H1 (cell line): Measurements from ENCODE around the gene EMP3. TPM values are rescaled to one million over a fixed set of nuclear protein-coding genes. Genes with fewer than 3 reads are reported as not detected.

Experiments
- CTCF ChIA-PET: fragments of 300-600 bp; sonication (Branson Sonifier 250); formaldehyde crosslinking; loops from one replicate; lab custom pipeline; 2021; ENCODE audit not compliant: partially characterized antibody; lab: Charles Lee
- POLR2A ChIA-PET: fragments of 300-600 bp; sonication (Branson Sonifier 250); formaldehyde crosslinking; loops from one replicate; lab custom pipeline; 2021; ENCODE audit warnings: inconsistent platforms; ENCODE audit not compliant: partially characterized antibody; lab: Charles Lee
- DNase-seq, 2 experiments: peaks; one replicate each; pipeline versions ENCODE4 v3.0.0 to v3.0.0-alpha.2; 2010 to 2022; ENCODE audit warnings: low spot score in 2 of 2, low read depth in 1 of 2, mixed read lengths in 1 of 2
- FAIRE-seq: peaks from 2 replicates; lab custom pipeline; 2011; peaks lifted over from hg19 to GRCh38; lab: Jason Lieb, UNC
- H2AFZ ChIP-seq: 2 replicates; pipeline ENCODE4 v1.8.1; 2012; ENCODE audit warnings: low read length, inconsistent platforms
- H2AK5ac ChIP-seq: 2 replicates; pipeline ENCODE4 v1.6.1; 2013; ENCODE audit warnings: low read depth, low read length
- H2BK120ac ChIP-seq: replicated peaks from 2 replicates; pipeline ENCODE3; 2013; ENCODE audit warnings: low read depth, low read length, inconsistent platforms
- H2BK12ac ChIP-seq: 2 replicates; pipeline ENCODE4 v1.6.1; 2013; ENCODE audit warnings: low read depth, low read length
- H2BK15ac ChIP-seq: 2 replicates; pipeline ENCODE4 v1.6.1; 2013; ENCODE audit warnings: low read length
- H2BK20ac ChIP-seq: 2 replicates; pipeline ENCODE4 v1.6.1; 2013; ENCODE audit warnings: low read length
- H2BK5ac ChIP-seq: 2 replicates; pipeline ENCODE4 v1.6.1; 2013; ENCODE audit warnings: low read depth, low read length
- H3K14ac ChIP-seq: 2 replicates; pipeline ENCODE4 v1.6.1; 2013; ENCODE audit warnings: inconsistent platforms; ENCODE audit not compliant: insufficient read length
- H3K18ac ChIP-seq: 2 replicates; pipeline ENCODE4 v1.6.1; 2013; ENCODE audit warnings: low read length; ENCODE audit errors: extremely low read depth
- H3K23ac ChIP-seq: 2 replicates; pipeline ENCODE4 v1.6.1; 2013; ENCODE audit warnings: inconsistent platforms; ENCODE audit not compliant: insufficient read length
- H3K23me2 ChIP-seq: 2 replicates; pipeline ENCODE4 v1.6.1; 2013; ENCODE audit warnings: low read depth, low read length
- H3K27ac ChIP-seq: 2 replicates; pipeline ENCODE4 v1.6.1; 2011; ENCODE audit warnings: low read depth, low read length, inconsistent platforms
- H3K27me3 ChIP-seq, 4 experiments: replicated peaks in 1 of 4; 1 replicate in 1 of 4; 2 replicates in 3 of 4; pipeline versions ENCODE4 v1.6.1 to v1.8.1; 2011 to 2013; ENCODE audit warnings: low read length in 3 of 4, mild to moderate bottlenecking in 3 of 4, inconsistent platforms in 2 of 4, mixed read lengths in 2 of 4, moderate library complexity in 1 of 4; ENCODE audit not compliant: control insufficient read depth in 3 of 4, insufficient read depth in 3 of 4; ENCODE audit errors: extremely low read depth in 1 of 4
- H3K36me3 ChIP-seq, 4 experiments: 2 replicates each; pipeline versions ENCODE4 v1.6.1 to v1.8.1; 2011 to 2013; ENCODE audit warnings: mild to moderate bottlenecking in 4 of 4, low read length in 3 of 4, moderate library complexity in 2 of 4, control low read depth in 1 of 4, inconsistent platforms in 1 of 4; ENCODE audit not compliant: insufficient read depth in 4 of 4, control insufficient read depth in 2 of 4
- H3K4ac ChIP-seq: replicated peaks from 2 replicates; pipeline ENCODE3; 2013; ENCODE audit warnings: low read length, low read depth, mixed read lengths, inconsistent platforms; ENCODE audit not compliant: insufficient read length
- H3K4me1 ChIP-seq, 4 experiments: replicated peaks in 1 of 4; 1 replicate in 1 of 4; 2 replicates in 3 of 4; pipeline versions ENCODE4 v1.6.1 to v1.8.1; 2011 to 2013; ENCODE audit warnings: low read length in 3 of 4, inconsistent platforms in 2 of 4, mixed read lengths in 1 of 4; ENCODE audit not compliant: insufficient read depth in 4 of 4, control insufficient read depth in 3 of 4
- H3K4me2 ChIP-seq, 2 experiments: 2 replicates each; pipeline versions ENCODE4 v1.6.1 to v1.8.1; 2011 to 2013; ENCODE audit warnings: low read depth in 2 of 2, low read length in 2 of 2, control low read depth in 1 of 2, inconsistent platforms in 1 of 2, mild to moderate bottlenecking in 1 of 2; ENCODE audit not compliant: insufficient read depth in 1 of 2
- H3K4me3 ChIP-seq, 4 experiments: fragments of 200-600, 300-600 bp in 1 of 4; sonication (generic), shearing (Covaris generic), sonication (Bioruptor Twin) in 1 of 4; 2 replicates each; pipeline versions ENCODE4 v1.5.1 to v1.8.1; 2011 to 2016; ENCODE audit warnings: low read length in 4 of 4, low read depth in 3 of 4, control low read depth in 2 of 4, inconsistent platforms in 2 of 4, mild to moderate bottlenecking in 2 of 4, mixed read lengths in 1 of 4, moderate library complexity in 1 of 4; ENCODE audit not compliant: insufficient read depth in 2 of 4; ENCODE audit errors: extremely low read depth in 1 of 4
- H3K56ac ChIP-seq: replicated peaks from 2 replicates; pipeline ENCODE3; 2013; ENCODE audit warnings: low read depth, mild to moderate bottlenecking, mixed read lengths, low read length, inconsistent platforms; ENCODE audit not compliant: insufficient read length
- H3K79me1 ChIP-seq: 2 replicates; pipeline ENCODE4 v1.6.1; 2013; ENCODE audit warnings: low read depth, low read length, control low read depth
- H3K79me2 ChIP-seq, 2 experiments: 2 replicates each; pipeline versions ENCODE4 v1.6.1 to v1.8.1; 2012 to 2013; ENCODE audit warnings: low read length in 2 of 2, mild to moderate bottlenecking in 2 of 2, inconsistent platforms in 1 of 2; ENCODE audit not compliant: insufficient read depth in 2 of 2, control insufficient read depth in 1 of 2
- H3K9ac ChIP-seq, 4 experiments: replicated peaks in 1 of 4; 1 replicate in 1 of 4; 2 replicates in 3 of 4; pipeline versions ENCODE4 v1.6.1 to v1.8.1; 2011 to 2013; ENCODE audit warnings: low read depth in 3 of 4, low read length in 3 of 4, control low read depth in 2 of 4, mild to moderate bottlenecking in 2 of 4, moderate library complexity in 2 of 4, inconsistent platforms in 1 of 4; ENCODE audit errors: extremely low read depth in 1 of 4
- H3K9me3 ChIP-seq, 2 experiments: 2 replicates each; pipeline versions ENCODE4 v1.6.1 to v1.8.1; 2012 to 2013; ENCODE audit warnings: mild to moderate bottlenecking in 2 of 2, moderate library complexity in 2 of 2, control low read depth in 1 of 2, inconsistent platforms in 1 of 2, low read depth in 1 of 2, low read length in 1 of 2, mixed read lengths in 1 of 2; ENCODE audit not compliant: insufficient read depth in 2 of 2
- H4K20me1 ChIP-seq, 2 experiments: replicated peaks in 1 of 2; 2 replicates each; pipeline versions ENCODE3 to v1.8.1; 2011 to 2013; ENCODE audit warnings: inconsistent platforms in 2 of 2, low read length in 2 of 2, mild to moderate bottlenecking in 1 of 2; ENCODE audit not compliant: insufficient read depth in 2 of 2, control insufficient read depth in 1 of 2
- H4K5ac ChIP-seq: 2 replicates; pipeline ENCODE4 v1.6.1; 2013; ENCODE audit warnings: low read length, low read depth, mixed read lengths, inconsistent platforms; ENCODE audit not compliant: insufficient read length
- H4K8ac ChIP-seq: 2 replicates; pipeline ENCODE4 v1.8.0; 2013; ENCODE audit warnings: mild to moderate bottlenecking, moderate library complexity, low read length, inconsistent platforms; ENCODE audit not compliant: insufficient read depth; ENCODE audit errors: extremely low read depth
- H4K91ac ChIP-seq: replicated peaks from 2 replicates; pipeline ENCODE3; 2013; ENCODE audit warnings: low read length, mixed read lengths, inconsistent platforms; ENCODE audit not compliant: insufficient read length
- BRCA1 ChIP-seq: IDR thresholded peaks from 2 replicates; pipeline ENCODE4 v1.6.1; 2012; ENCODE audit warnings: low read depth, low read length, improper control_type of control experiment
- JUN ChIP-seq: IDR thresholded peaks from 2 replicates; pipeline ENCODE4 v1.6.1; 2011; ENCODE audit warnings: low read depth, mild to moderate bottlenecking, improper control_type of control experiment, low read length
- KDM1A ChIP-seq: fragments of 200-600, 300-600 bp; sonication (generic); IDR thresholded peaks from 2 replicates; pipeline ENCODE4 v1.7.1; 2016; ENCODE audit warnings: mild to moderate bottlenecking, low read length, borderline replicate concordance
- RAD21 ChIP-seq, 2 experiments: IDR thresholded peaks in 1 of 2; conservative IDR thresholded peaks in 1 of 2; 2 replicates each; pipeline ENCODE4 v1.6.1; 2011; ENCODE audit warnings: low read depth in 2 of 2, low read length in 2 of 2, improper control_type of control experiment in 1 of 2, inconsistent platforms in 1 of 2, mild to moderate bottlenecking in 1 of 2, moderate library complexity in 1 of 2
- RBBP5 ChIP-seq: IDR thresholded peaks from 2 replicates; pipeline ENCODE4 v1.7.1; 2012; ENCODE audit warnings: low read depth, mild to moderate bottlenecking, inconsistent platforms, low read length, moderate library complexity, borderline replicate concordance
- SIN3A ChIP-seq, 2 experiments: IDR thresholded peaks in 1 of 2; conservative IDR thresholded peaks in 1 of 2; 2 replicates each; pipeline ENCODE4 v1.6.1; 2011 to 2012; ENCODE audit warnings: low read length in 2 of 2, improper control_type of control experiment in 1 of 2, low read depth in 1 of 2, mild to moderate bottlenecking in 1 of 2
- SP1 ChIP-seq: IDR thresholded peaks from 2 replicates; pipeline ENCODE4 v1.6.1; 2011; ENCODE audit warnings: low read depth, low read length
- SRF ChIP-seq: IDR thresholded peaks from 2 replicates; pipeline ENCODE4 v1.6.1; 2011; ENCODE audit warnings: mild to moderate bottlenecking, low read depth, low read length, moderate library complexity
- TAF7 ChIP-seq: optimal IDR thresholded peaks from 2 replicates; pipeline ENCODE3; 2011; ENCODE audit warnings: low read depth, mild to moderate bottlenecking, inconsistent platforms, low read length, moderate library complexity, borderline replicate concordance
- TCF12 ChIP-seq: IDR thresholded peaks from 2 replicates; pipeline ENCODE4 v1.6.1; 2011; ENCODE audit warnings: low read depth, mild to moderate bottlenecking, low read length
- TEAD4 ChIP-seq: IDR thresholded peaks from 2 replicates; pipeline ENCODE4 v1.6.1; 2012; ENCODE audit warnings: low read depth, low read length, inconsistent platforms, mixed read lengths
- WGBS, 2 experiments: shearing (Covaris generic) in 1 of 2; methylation state at CpG; one replicate each; pipeline versions ENCODE4 v1.1.6 to v1.1.7; 2013 to 2015; ENCODE audit warnings: low lambda C conversion rate in 2 of 2, mixed read lengths in 2 of 2, inconsistent platforms in 1 of 2, low coverage in 1 of 2, missing lambda C conversion rate in 1 of 2; ENCODE audit not compliant: insufficient replicate concordance in 2 of 2, insufficient coverage in 1 of 2, insufficient read length in 1 of 2; ENCODE audit errors: extremely low coverage in 1 of 2, missing lambda C conversion rate in 1 of 2; 5-methylcytosine and 5-hydroxymethylcytosine counted together
- polyA plus RNA-seq, 7 experiments: library from polyadenylated mRNA; depleted of rRNA in 3 of 7; stranded (reverse) in 5 of 7; unstranded in 2 of 7; fragments of >200 nt in 5 of 7; fragments of 200-250 nt in 2 of 7; gene quantifications; 1 replicate in 5 of 7; 2 replicates in 1 of 7; 4 replicates in 1 of 7; pipeline versions ENCODE4 v1.2.1 to v1.2.3, GENCODE V29; 2011 to 2013; ENCODE audit warnings: missing spikeins in 2 of 7, mixed read lengths in 2 of 7
- total RNA-seq: library from RNA; stranded (reverse); fragmentation: NEBNext Ultra II Directional; extraction: Animal tissue kit (Norgen Biotek cat#: 25700); gene quantifications from 2 replicates; pipeline ENCODE4 v1.2.1, GENCODE V29; 2021
- TF ChIP-seq, protein P1 (sequence below): IDR thresholded peaks from 2 replicates; pipeline ENCODE4 v1.6.1; 2012; ENCODE audit warnings: low read length, inconsistent platforms

The EMP3 gene
- total and polyA plus RNA-seq, 2 of the 8 experiments (the other 6 are each of a cell fraction or from before 2014, with no cell fraction given): 18.4 to 87.8 TPM

DNA sequence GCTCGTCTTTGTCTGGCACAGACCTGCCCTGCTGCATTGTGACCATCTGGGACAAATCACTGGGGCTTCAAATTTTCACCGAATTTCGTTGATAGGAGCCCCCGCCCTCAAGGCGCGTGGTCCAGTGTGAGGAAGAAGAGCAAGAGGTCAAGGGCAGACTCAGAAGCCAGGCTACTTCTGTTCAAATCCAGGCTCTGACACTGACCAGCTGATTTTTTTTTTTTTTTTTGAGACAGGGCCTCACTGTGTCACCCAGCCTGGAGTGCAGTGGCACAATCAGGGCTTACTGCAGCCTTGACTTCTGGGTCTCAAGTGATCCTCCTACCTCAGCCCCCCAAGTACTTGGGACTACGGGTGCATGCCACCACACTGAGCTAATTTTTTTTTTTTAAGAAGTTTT lies 46.0 kb downstream of the EMP3 start:
- Histone ChIP-seq H4K8ac (no peak overlapping the region), H3K9ac (no peak overlapping the region), H3K9me3 (no peaks in the 10 kb centered on the region), H2BK120ac (no peak overlapping the region), H3K27me3 (peaks cover 0 to 3% (median under 1%) of the 10 kb centered on the region in 4 experiments; a peak in 2 of 7 replicates), H2BK15ac (no peak overlapping the region), H3K18ac (no peak overlapping the region), H3K4me1 (no peaks in the 10 kb centered on the region; a peak in 1 of 7 replicates), H2AFZ (no peak overlapping the region), H2BK5ac (no peak overlapping the region), H3K27ac (no peak overlapping the region), H4K20me1 (no peaks in the 10 kb centered on the region), H4K5ac (no peak overlapping the region), H2AK5ac (no peak overlapping the region), H3K14ac (no peak overlapping the region), H4K91ac (no peak overlapping the region), H3K56ac (no peak overlapping the region), H3K79me2 (no peaks in the 10 kb centered on the region), H2BK20ac (no peak overlapping the region), H3K79me1 (no peaks in the 10 kb centered on the region), H3K4ac (no peak overlapping the region), H2BK12ac (no peak overlapping the region), H3K23me2 (no peaks in the 10 kb centered on the region), H3K23ac (no peak overlapping the region), H3K4me2 (no peak overlapping the region), H3K36me3 (no peaks in the 10 kb centered on the region; a peak in 1 of 8 replicates), H3K4me3 (no peak overlapping the region)
- FAIRE-seq (no peak), DNase-seq (no peak)
- CTCF ChIA-PET: interaction anchor here (0.7 to 1.8 kb wide), 5 partner anchors 10 to 1092 kb away, joined by 3 to 9 read pairs (median 3); no protein-coding TSS in a partner anchor
- POLR2A ChIA-PET: interaction anchor here (1.1 to 1.4 kb wide), 2 partner anchors 29 to 118 kb away, joined by 3 read pairs; no protein-coding TSS in a partner anchor
- 98% methylated on average over 5 of the region's 7 CpGs; no CpG with 5 or more reads in 1 of the 2 experiments for WGBS, 2 experiments
- TF ChIP-seq RAD21 (IDR thresholded peaks at IDR 0.05 in 1 of 2, conservative IDR thresholded peaks at IDR 0.05 in 1 of 2; ENCODE audit: low read depth in 2 of 2, low read length in 2 of 2) (no peak), KDM1A (no peak), SRF (no peak), RBBP5 (no peak), TAF7 (no peak), JUN (no peak), TEAD4 (no peak), SIN3A (conservative IDR thresholded peaks at IDR 0.05 in 1 of 2, IDR thresholded peaks at IDR 0.05 in 1 of 2; ENCODE audit: low read depth in 1 of 2, low read length in 2 of 2) (no peak), TCF12 (no peak), BRCA1 (no peak), SP1 (no peak)
- TF ChIP-seq, protein P1, sequence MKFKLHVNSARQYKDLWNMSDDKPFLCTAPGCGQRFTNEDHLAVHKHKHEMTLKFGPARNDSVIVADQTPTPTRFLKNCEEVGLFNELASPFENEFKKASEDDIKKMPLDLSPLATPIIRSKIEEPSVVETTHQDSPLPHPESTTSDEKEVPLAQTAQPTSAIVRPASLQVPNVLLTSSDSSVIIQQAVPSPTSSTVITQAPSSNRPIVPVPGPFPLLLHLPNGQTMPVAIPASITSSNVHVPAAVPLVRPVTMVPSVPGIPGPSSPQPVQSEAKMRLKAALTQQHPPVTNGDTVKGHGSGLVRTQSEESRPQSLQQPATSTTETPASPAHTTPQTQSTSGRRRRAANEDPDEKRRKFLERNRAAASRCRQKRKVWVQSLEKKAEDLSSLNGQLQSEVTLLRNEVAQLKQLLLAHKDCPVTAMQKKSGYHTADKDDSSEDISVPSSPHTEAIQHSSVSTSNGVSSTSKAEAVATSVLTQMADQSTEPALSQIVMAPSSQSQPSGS: no peak
